Central memory CD8-positive, alpha-beta T cell (primary cell): ENCODE measurements around the gene GRPEL2.
"Not testable (repeated sequence)": the region's sequence is repeated elsewhere in the genome, so short reads cannot be mapped to it uniquely, and the experiment has no call there.

Source experiments
- ATAC-seq: fragments of 150-1000 bp; cut with Tn5 transposase; replicated peaks from 2 replicates; pipeline ENCODE4 v1.10.0; 2022; ENCODE audit warnings: mild to moderate bottlenecking, moderate FRiP score, moderate number of reproducible peaks; ENCODE audit not compliant: poor library complexity, severe bottlenecking; ENCODE audit errors: extremely low read depth
- DNase-seq, 2 donors: peaks; one replicate each; pipeline ENCODE4 v3.0.0; 2021; ENCODE audit warnings: low spot score in 2 of 2
- H3K27ac Mint-ChIP-seq: one replicate; pipeline ENCODE4 v1.8.0; 2022; ENCODE audit warnings: low read depth, mild to moderate bottlenecking, moderate library complexity, mixed read lengths
- H3K27me3 Mint-ChIP-seq: one replicate; pipeline ENCODE4 v1.8.0; 2022; ENCODE audit warnings: mixed read lengths
- H3K36me3 Mint-ChIP-seq: one replicate; pipeline ENCODE4 v1.8.0; 2022; ENCODE audit warnings: mild to moderate bottlenecking, moderate library complexity, mixed read lengths; ENCODE audit not compliant: insufficient read depth
- H3K4me1 Mint-ChIP-seq: one replicate; pipeline ENCODE4 v1.8.0; 2022; ENCODE audit warnings: mixed read lengths
- H3K4me3 Mint-ChIP-seq: one replicate; pipeline ENCODE4 v1.8.0; 2022; ENCODE audit warnings: mild to moderate bottlenecking, moderate library complexity, mixed read lengths
- H3K9me3 Mint-ChIP-seq: one replicate; pipeline ENCODE4 v1.8.0; 2022; ENCODE audit warnings: mixed read lengths

GRPEL2 gene

GRCh38 chr5:149387982-149388381 lies 42.7 kb downstream of the GRPEL2 start:
- Mint-ChIP-seq H3K36me3 (peaks cover 3% of the 10 kb centered on the region), H3K27ac (no peak overlapping the region), H3K27me3 (no peaks in the 10 kb centered on the region), H3K4me1 (no peaks in the 10 kb centered on the region), H3K9me3 (no peaks in the 10 kb centered on the region), H3K4me3 (no peak overlapping the region)
- no peak for DNase-seq
- no peak for ATAC-seq

GRCh38 chr5:149388498-149389190 lies 43.3 kb downstream of the GRPEL2 start:
- no peaks in the 10 kb centered on the region for H3K27me3 Mint-ChIP-seq
- no peak overlapping the region for H3K4me3 Mint-ChIP-seq
- H3K4me1 Mint-ChIP-seq, result no peaks in the 10 kb centered on the region
- no peak overlapping the region for H3K27ac Mint-ChIP-seq
- ATAC-seq, result no peak
- H3K9me3 Mint-ChIP-seq, result no peaks in the 10 kb centered on the region
- DNase-seq, result no peak
- H3K36me3 Mint-ChIP-seq, result peaks cover 3% of the 10 kb centered on the region

- Mint-ChIP-seq H3K27ac (no peak overlapping the region), H3K36me3 (peaks cover 3% of the 10 kb centered on the region), H3K4me1 (no peaks in the 10 kb centered on the region), H3K9me3 (no peaks in the 10 kb centered on the region), H3K27me3 (no peaks in the 10 kb centered on the region), H3K4me3 (no peak overlapping the region)
- no peak for ATAC-seq
- no peak for DNase-seq
These were observed 44.5 kb downstream of the GRPEL2 start for GRCh38 chr5:149389552-149390495.

- ATAC-seq, DNase-seq, H3K27ac Mint-ChIP-seq, H3K4me3 Mint-ChIP-seq, H3K27me3 Mint-ChIP-seq, H3K4me1 Mint-ChIP-seq, H3K9me3 Mint-ChIP-seq, H3K36me3 Mint-ChIP-seq: not testable (repeated sequence)
These were observed 45.8 kb downstream of the GRPEL2 start for GRCh38 chr5:149391076-149391475.

GRCh38 chr5:149391524-149391923 lies 46.2 kb downstream of the GRPEL2 start:
- Mint-ChIP-seq H3K27me3 (no peaks in the 10 kb centered on the region), H3K4me3 (no peak overlapping the region), H3K27ac (no peak overlapping the region), H3K4me1 (no peaks in the 10 kb centered on the region), H3K36me3 (peaks cover 3% of the 10 kb centered on the region), H3K9me3 (no peaks in the 10 kb centered on the region)
- DNase-seq (no peak), ATAC-seq (no peak)

GRCh38 chr5:149392718-149393117 lies 47.4 kb downstream of the GRPEL2 start:
- H3K4me1 Mint-ChIP-seq, result no peaks in the 10 kb centered on the region
- H3K27me3 Mint-ChIP-seq, result no peaks in the 10 kb centered on the region
- ATAC-seq, result no peak
- no peak overlapping the region for H3K27ac Mint-ChIP-seq
- peaks cover 3% of the 10 kb centered on the region for H3K36me3 Mint-ChIP-seq
- no peak overlapping the region for H3K4me3 Mint-ChIP-seq
- H3K9me3 Mint-ChIP-seq, result no peaks in the 10 kb centered on the region
- DNase-seq, result no peak

GRCh38 chr5:149394996-149395395 lies 49.7 kb downstream of the GRPEL2 start:
- H3K27me3 Mint-ChIP-seq, result peaks cover 10% of the 10 kb centered on the region
- H3K27ac Mint-ChIP-seq, DNase-seq, H3K4me1 Mint-ChIP-seq, H3K36me3 Mint-ChIP-seq, H3K4me3 Mint-ChIP-seq, ATAC-seq, H3K9me3 Mint-ChIP-seq: not testable (repeated sequence)

- no peaks in the 10 kb centered on the region for H3K4me1 Mint-ChIP-seq
- no peak overlapping the region for H3K4me3 Mint-ChIP-seq
- DNase-seq (no peak), ATAC-seq (no peak)
- no peaks in the 10 kb centered on the region for H3K36me3 Mint-ChIP-seq
- H3K27me3 Mint-ChIP-seq, result peaks cover 32% of the 10 kb centered on the region
- H3K27ac Mint-ChIP-seq, result no peak overlapping the region
- no peaks in the 10 kb centered on the region for H3K9me3 Mint-ChIP-seq
These were observed 52.2 kb downstream of the GRPEL2 start for GRCh38 chr5:149397530-149397929.

- not testable (repeated sequence) for H3K9me3 Mint-ChIP-seq, H3K36me3 Mint-ChIP-seq, ATAC-seq, H3K4me3 Mint-ChIP-seq, DNase-seq, H3K27ac Mint-ChIP-seq, H3K4me1 Mint-ChIP-seq
- H3K27me3 Mint-ChIP-seq, result peaks cover 32% of the 10 kb centered on the region
These were observed 53.5 kb downstream of the GRPEL2 start for GRCh38 chr5:149398747-149399266.

- no peak overlapping the region for H3K4me3 Mint-ChIP-seq
- H3K27ac Mint-ChIP-seq, result no peak overlapping the region
- peaks cover 32% of the 10 kb centered on the region for H3K27me3 Mint-ChIP-seq
- H3K36me3 Mint-ChIP-seq, result no peaks in the 10 kb centered on the region
- no peak for ATAC-seq
- no peaks in the 10 kb centered on the region for H3K4me1 Mint-ChIP-seq
- no peaks in the 10 kb centered on the region for H3K9me3 Mint-ChIP-seq
- no peak for DNase-seq
These were observed 54.5 kb downstream of the GRPEL2 start for GRCh38 chr5:149399775-149400174.

- no peak for ATAC-seq
- Mint-ChIP-seq H3K27me3 (peaks cover 32% of the 10 kb centered on the region), H3K4me3 (no peak overlapping the region), H3K27ac (no peak overlapping the region), H3K4me1 (no peaks in the 10 kb centered on the region), H3K9me3 (no peaks in the 10 kb centered on the region), H3K36me3 (no peaks in the 10 kb centered on the region)
- DNase-seq, result no peak
These were observed 55.0 kb downstream of the GRPEL2 start for GRCh38 chr5:149400304-149400703.

GRCh38 chr5:149401051-149401450 lies 55.8 kb downstream of the GRPEL2 start:
- no peaks in the 10 kb centered on the region for H3K4me1 Mint-ChIP-seq
- no peak overlapping the region for H3K27ac Mint-ChIP-seq
- no peaks in the 10 kb centered on the region for H3K9me3 Mint-ChIP-seq
- H3K4me3 Mint-ChIP-seq, result no peak overlapping the region
- DNase-seq (no peak), ATAC-seq (no peak)
- no peaks in the 10 kb centered on the region for H3K36me3 Mint-ChIP-seq
- H3K27me3 Mint-ChIP-seq, result peaks cover 32% of the 10 kb centered on the region

GRCh38 chr5:149402291-149402690 lies 57.0 kb downstream of the GRPEL2 start:
- H3K4me3 Mint-ChIP-seq, result no peak overlapping the region
- ATAC-seq, result no peak

More at GRCh38 chr5:149402291-149402690, 57.0 kb downstream of the GRPEL2 start:
- H3K4me1 Mint-ChIP-seq, result no peaks in the 10 kb centered on the region
- H3K36me3 Mint-ChIP-seq, result no peaks in the 10 kb centered on the region
- no peak for DNase-seq
- peaks cover 41% of the 10 kb centered on the region for H3K27me3 Mint-ChIP-seq
- no peak overlapping the region for H3K27ac Mint-ChIP-seq
- H3K9me3 Mint-ChIP-seq, result no peaks in the 10 kb centered on the region
